HG03039 (cell line): Measurements from ENCODE around the gene FHIP1B.

ENCODE experiments used
- ATAC-seq: cut with Tn5 transposase; IDR thresholded peaks from one replicate; pipeline ENCODE4 v1.9.1; 2021; ENCODE audit warnings: mild to moderate bottlenecking, moderate library complexity; ENCODE audit not compliant: unreplicated experiment

Gene FHIP1B

GRCh38 chr11:6240781-6241180 is 6.3 kb upstream of the FHIP1B start:
- no peak for ATAC-seq

GRCh38 chr11:6240139-6240538 is 5.7 kb upstream of the FHIP1B start:
- no peak for ATAC-seq

GRCh38 chr11:6238902-6239301 is 4.5 kb upstream of the FHIP1B start, which contains the start of gene CNGA4:
Gene CNGA4 (plus strand): TSS chr11:6239089. CDS start chr11:6239207, 118 bp downstream.
- no peak for ATAC-seq

GRCh38 chr11:6237761-6238302 is 3.4 kb upstream of the FHIP1B start:
- no peak for ATAC-seq

GRCh38 chr11:6237266-6237665 is 2.8 kb upstream of the FHIP1B start:
- no peak for ATAC-seq

GRCh38 chr11:6233984-6234386 is 451 bp downstream of the FHIP1B start:
- ATAC-seq = no peak

GRCh38 chr11:6232899-6233298 is 1.5 kb downstream of the FHIP1B start:
- ATAC-seq = no peak

GRCh38 chr11:6229911-6230310 is 4.5 kb downstream of the FHIP1B start:
- no peak for ATAC-seq

- ATAC-seq = no peak
Observed at GRCh38 chr11:6228520-6228919, 5.9 kb downstream of the FHIP1B start.

- no peak for ATAC-seq
Observed at GRCh38 chr11:6225896-6226295, 8.5 kb downstream of the FHIP1B start.

GRCh38 chr11:6225024-6225423 is 9.4 kb downstream of the FHIP1B start:
- no peak for ATAC-seq

GRCh38 chr11:6224421-6224820 is 10.0 kb downstream of the FHIP1B start:
- ATAC-seq = no peak

GRCh38 chr11:6223854-6224253 is 10.6 kb downstream of the FHIP1B start:
- ATAC-seq = no peak

- ATAC-seq = no peak
Observed at GRCh38 chr11:6219359-6219758, 15.1 kb downstream of the FHIP1B start.

GRCh38 chr11:6217722-6218121 is 16.7 kb downstream of the FHIP1B start:
- no peak for ATAC-seq

- ATAC-seq = no peak
Observed at GRCh38 chr11:6216501-6216900, 17.9 kb downstream of the FHIP1B start.

GRCh38 chr11:6214530-6214929 is 19.9 kb downstream of the FHIP1B start:
- ATAC-seq = no peak

- ATAC-seq = no peak
Observed at GRCh38 chr11:6210274-6210955, 24.0 kb downstream of the FHIP1B start.

GRCh38 chr11:6209801-6210200 is 24.6 kb downstream of the FHIP1B start:
- ATAC-seq = no peak

GRCh38 chr11:6206456-6207180 is 27.8 kb downstream of the FHIP1B start:
- ATAC-seq = no peak

- ATAC-seq = no peak
Observed at GRCh38 chr11:6205366-6205765, 29.1 kb downstream of the FHIP1B start, which contains the start of gene C11orf42. Gene C11orf42 (plus strand): TSS chr11:6205557. CDS start chr11:6205616, 59 bp downstream.

GRCh38 chr11:6204706-6205105 is 29.7 kb downstream of the FHIP1B start:
- ATAC-seq = no peak
